ENCODE results near the gene CFB. TPM values are rescaled to one million over a fixed set of nuclear protein-coding genes. Genes with fewer than 3 reads are reported as not detected.

CFB gene
- total and polyA plus RNA-seq, 2 of the 13 experiments (the other 11 are each of a cell fraction or from before 2014, with no cell fraction given), result 171 to 513 TPM

GRCh38 chr6:31897612-31898382 is 48.1 kb upstream of the CFB start, which contains the start of gene EHMT2 (continued):
- peak; percentile 57 for TF ChIP-seq ZNF687 (CRISPR knock-in tag; IDR thresholded peaks at IDR 0.05)
- no peak for TF ChIP-seq ATF7 (IDR thresholded peaks at IDR 0.05)
- TF ChIP-seq ATF7 (CRISPR knock-in tag; IDR thresholded peaks at IDR 0.05), result no peak
- peak; percentile 85 for TF ChIP-seq THAP11 (CRISPR knock-in tag; IDR thresholded peaks at IDR 0.05)
- no peak for TF ChIP-seq CREBL2 (CRISPR knock-in tag; IDR thresholded peaks at IDR 0.05; ENCODE audit: borderline replicate concordance)
- TF ChIP-seq LRRFIP1 (CRISPR knock-in tag; conservative IDR thresholded peaks at IDR 0.05), result no peak
- TF ChIP-seq SMARCC2 (IDR thresholded peaks at IDR 0.05), result no peak
- no peak for TF ChIP-seq ZNF124 (CRISPR knock-in tag; IDR thresholded peaks at IDR 0.05)
- TF ChIP-seq TP53 (CRISPR knock-in tag; conservative IDR thresholded peaks at IDR 0.05), result no peak
- TF ChIP-seq TMF1 (CRISPR knock-in tag; IDR thresholded peaks at IDR 0.05; ENCODE audit: low read depth), result no peak
- no peak for TF ChIP-seq NCOR1 (IDR thresholded peaks at IDR 0.05; ENCODE audit: borderline replicate concordance, low read length)
- no peak for TF ChIP-seq ATF1 (CRISPR knock-in tag; IDR thresholded peaks at IDR 0.05)
- TF ChIP-seq TBP (CRISPR knock-in tag; IDR thresholded peaks at IDR 0.05), result no peak
- 0 out of 2 replicates have a peak, but pooled peaks have one; percentile 21 for TF ChIP-seq RXRB (CRISPR knock-in tag; IDR thresholded peaks at IDR 0.05; ENCODE audit: borderline replicate concordance)
- TF ChIP-seq PRMT3 (CRISPR knock-in tag; IDR thresholded peaks at IDR 0.05; ENCODE audit: borderline replicate concordance, low read depth), result no peak
- TF ChIP-seq HINFP (CRISPR knock-in tag; IDR thresholded peaks at IDR 0.05; ENCODE audit: low read depth), result no peak
- TF ChIP-seq ZNF891 (CRISPR knock-in tag; IDR thresholded peaks at IDR 0.05), result peak; percentile 80; the same call in 1 of the 2 replicates
- no peak for TF ChIP-seq SNRNP70 (IDR thresholded peaks at IDR 0.05; ENCODE audit: low read depth, low read length)
- no peak for TF ChIP-seq ZIK1 (CRISPR knock-in tag; IDR thresholded peaks at IDR 0.05; ENCODE audit: borderline replicate concordance, low read depth)
- TF ChIP-seq ZSCAN5A (CRISPR knock-in tag; IDR thresholded peaks at IDR 0.05; ENCODE audit: borderline replicate concordance), result no peak
- no peak for TF ChIP-seq ZNF776 (CRISPR knock-in tag; IDR thresholded peaks at IDR 0.05)
